SK-N-SH (cell line): Measurements from ENCODE around the gene MTUS2. TPM values are rescaled to one million over a fixed set of nuclear protein-coding genes. Genes with fewer than 3 reads are reported as not detected.

Source experiments
- CTCF ChIA-PET: fragments of 300-600, 350-600 bp; formaldehyde crosslinking; extraction: SDS; loops from one replicate; lab custom pipeline; 2021; lab: Yijun Ruan, JAX
- POLR2A ChIA-PET: fragments of 350-600 bp; sonication (Branson Sonifier 250); formaldehyde crosslinking; extraction: SDS; loops from one replicate; lab custom pipeline; 2020; ENCODE audit warnings: antibody characterized with exemption, inconsistent platforms; lab: Yijun Ruan, JAX
- DNase-seq: peaks from one replicate; pipeline ENCODE4 v3.0.0; 2012
- H2AFZ ChIP-seq: fragments of 200-600 bp; sonication (generic); 2 replicates; pipeline ENCODE4 v1.8.1; 2016; ENCODE audit warnings: antibody characterized with exemption, mild to moderate bottlenecking, low read depth
- H3F3A ChIP-seq: fragments of 200-600 bp; sonication (generic); replicated peaks from 2 replicates; pipeline ENCODE3; 2016; ENCODE audit warnings: antibody characterized with exemption, mild to moderate bottlenecking; ENCODE audit not compliant: insufficient read depth
- H3K27ac ChIP-seq, 2 experiments: fragments of 200-500 bp in 1 of 2; fragments of 200-600 bp in 1 of 2; sonication (Bioruptor generic) in 1 of 2; sonication (generic), shearing (Covaris generic) in 1 of 2; 2 replicates each; pipeline versions ENCODE4 v1.5.1 to v1.6.1; 2014 to 2016; ENCODE audit warnings: low read depth in 2 of 2, inconsistent platforms in 1 of 2, low read length in 1 of 2, mild to moderate bottlenecking in 1 of 2, mixed read lengths in 1 of 2
- H3K27me3 ChIP-seq: fragments of 200-600 bp; sonication (generic), shearing (Covaris generic); 2 replicates; pipeline ENCODE4 v1.6.1; 2016; ENCODE audit warnings: mixed run types; ENCODE audit not compliant: insufficient read depth
- H3K36me3 ChIP-seq, 2 experiments: fragments of 200-500 bp in 1 of 2; fragments of 200-600 bp in 1 of 2; sonication (Bioruptor generic) in 1 of 2; sonication (generic) in 1 of 2; replicated peaks in 1 of 2; 2 replicates each; pipeline versions ENCODE3 to v1.5.1; 2014 to 2016; ENCODE audit warnings: low read length in 1 of 2, mild to moderate bottlenecking in 1 of 2; ENCODE audit not compliant: insufficient read depth in 2 of 2, control insufficient read depth in 1 of 2
- H3K4me1 ChIP-seq, 2 experiments: fragments of 200-500 bp in 1 of 2; fragments of 200-600 bp in 1 of 2; sonication (Bioruptor generic) in 1 of 2; sonication (generic), shearing (Covaris generic) in 1 of 2; 2 replicates each; pipeline versions ENCODE4 v1.5.1 to v1.6.1; 2014 to 2016; ENCODE audit warnings: low read depth in 1 of 2, low read length in 1 of 2, mixed run types in 1 of 2; ENCODE audit not compliant: insufficient read depth in 2 of 2, control insufficient read depth in 1 of 2
- H3K4me2 ChIP-seq: fragments of 200-600 bp; sonication (generic), shearing (Covaris generic); 2 replicates; pipeline ENCODE4 v1.6.1; 2017; ENCODE audit warnings: mixed run types
- H3K4me3 ChIP-seq, 2 experiments: fragments of 200-500 bp in 1 of 2; fragments of 200-600 bp in 1 of 2; sonication (Bioruptor generic) in 1 of 2; sonication (generic), shearing (Covaris generic) in 1 of 2; 2 replicates each; pipeline versions ENCODE4 v1.5.1 to v1.8.1; 2014 to 2016; ENCODE audit warnings: low read depth in 2 of 2, inconsistent platforms in 1 of 2, low read length in 1 of 2, mild to moderate bottlenecking in 1 of 2, mixed read lengths in 1 of 2, moderate library complexity in 1 of 2
- H3K79me2 ChIP-seq: fragments of 200-600 bp; sonication (generic); 2 replicates; pipeline ENCODE4 v1.8.1; 2017; ENCODE audit warnings: mild to moderate bottlenecking; ENCODE audit not compliant: insufficient read depth
- H3K9ac ChIP-seq: fragments of 200-600 bp; sonication (generic); 2 replicates; pipeline ENCODE4 v1.6.1; 2017; ENCODE audit warnings: mixed run types
- H3K9me2 ChIP-seq: fragments of 200-600 bp; sonication (generic); 2 replicates; pipeline ENCODE4 v1.6.1; 2017; ENCODE audit warnings: mixed run types
- H3K9me3 ChIP-seq: fragments of 200-600 bp; sonication (generic); 2 replicates; pipeline ENCODE4 v1.6.1; 2017; ENCODE audit warnings: mixed run types, mild to moderate bottlenecking, moderate library complexity
- H4K20me1 ChIP-seq: fragments of 200-600 bp; sonication (generic); 2 replicates; pipeline ENCODE4 v1.6.1; 2017; ENCODE audit warnings: mild to moderate bottlenecking, mixed run types; ENCODE audit not compliant: insufficient read depth
- CTCF ChIP-seq: fragments of 200-600 bp; sonication (generic); IDR thresholded peaks from 2 replicates; pipeline ENCODE4 v1.6.1; 2017; ENCODE audit warnings: antibody characterized with exemption, mild to moderate bottlenecking, moderate library complexity
- EP300 ChIP-seq, 2 experiments: IDR thresholded peaks; 2 replicates each; pipeline versions ENCODE4 v1.4.0 to v1.6.1; 2012; ENCODE audit warnings: borderline replicate concordance in 1 of 2, low read depth in 1 of 2, low read length in 1 of 2
- EZH2phosphoT487 ChIP-seq: fragments of 200-600 bp; sonication (generic); IDR thresholded peaks from 2 replicates; pipeline ENCODE4 v1.6.1; 2017; ENCODE audit warnings: low read depth, mixed run types, mild to moderate bottlenecking, antibody characterized with exemption, moderate library complexity, borderline replicate concordance
- FOSL2 ChIP-seq: IDR thresholded peaks from 2 replicates; pipeline ENCODE4 v1.4.0; 2012; ENCODE audit warnings: low read depth, mild to moderate bottlenecking, moderate library complexity, borderline replicate concordance
- FOXJ3 ChIP-seq: sonication (generic); formaldehyde crosslinking; IDR thresholded peaks from 2 replicates; pipeline ENCODE4 v1.5.1; 2020; ENCODE audit warnings: mild to moderate bottlenecking, missing genetic modification reagents
- FOXM1 ChIP-seq: IDR thresholded peaks from 2 replicates; pipeline ENCODE4 v1.4.0; 2012; ENCODE audit warnings: low read depth, mild to moderate bottlenecking
- IRF3 ChIP-seq: fragments of 150-350 bp; IDR thresholded peaks from 2 replicates; pipeline ENCODE4 v1.6.1; 2016; ENCODE audit warnings: mild to moderate bottlenecking, low read depth, low read length
- JUND ChIP-seq: IDR thresholded peaks from 2 replicates; pipeline ENCODE4 v1.4.0; 2012
- MEF2A ChIP-seq: IDR thresholded peaks from 2 replicates; pipeline ENCODE4 v1.4.0; 2012; ENCODE audit warnings: low read depth, borderline replicate concordance
- NFIC ChIP-seq: IDR thresholded peaks from 2 replicates; pipeline ENCODE4 v1.4.0; 2012; ENCODE audit warnings: borderline replicate concordance
- NRF1 ChIP-seq: IDR thresholded peaks from 2 replicates; pipeline ENCODE4 v1.6.1; 2012; ENCODE audit warnings: low read depth, mild to moderate bottlenecking, low read length
- PBX3 ChIP-seq: IDR thresholded peaks from 2 replicates; pipeline ENCODE4; 2012
- RAD21 ChIP-seq: IDR thresholded peaks from 2 replicates; pipeline ENCODE4 v1.6.1; 2012; ENCODE audit warnings: mild to moderate bottlenecking, low read length
- RCOR1 ChIP-seq: fragments of 150-350 bp; IDR thresholded peaks from 2 replicates; pipeline ENCODE4 v1.6.1; 2017; ENCODE audit warnings: antibody characterized with exemption, low read length
- RXRA ChIP-seq: IDR thresholded peaks from 2 replicates; pipeline ENCODE4 v1.4.0; 2012; ENCODE audit warnings: low read depth, mild to moderate bottlenecking, borderline replicate concordance
- SMC3 ChIP-seq: IDR thresholded peaks from 2 replicates; pipeline ENCODE4 v1.6.1; 2012; ENCODE audit warnings: low read depth, low read length, improper control_type of control experiment
- TCF12 ChIP-seq: IDR thresholded peaks from 2 replicates; pipeline ENCODE4 v1.4.0; 2012
- TEAD4 ChIP-seq: IDR thresholded peaks from 2 replicates; pipeline ENCODE4 v1.4.0; 2012; ENCODE audit warnings: mild to moderate bottlenecking, borderline replicate concordance; ENCODE audit not compliant: insufficient read depth
- USF1 ChIP-seq: IDR thresholded peaks from 2 replicates; pipeline ENCODE4 v1.4.0; 2012; ENCODE audit warnings: low read depth, borderline replicate concordance
- YY1 ChIP-seq: IDR thresholded peaks from 2 replicates; pipeline ENCODE4 v1.4.0; 2012; ENCODE audit warnings: low read depth, mild to moderate bottlenecking
- ZBTB33 ChIP-seq: IDR thresholded peaks from 2 replicates; pipeline ENCODE4 v1.4.0; 2012; ENCODE audit warnings: low read depth, borderline replicate concordance
- WGBS: methylation state at CpG from one replicate; pipeline ENCODE4 v1.1.6; 2017; ENCODE audit warnings: low lambda C conversion rate; 5-methylcytosine and 5-hydroxymethylcytosine counted together
- polyA plus RNA-seq, 3 experiments: library from polyadenylated mRNA; depleted of rRNA; stranded (reverse); fragments of >200 nt; gene quantifications; 2 replicates each; pipeline ENCODE4 v1.2.3, GENCODE V29; 2012

Gene MTUS2
- polyA plus RNA-seq, 1 of the 3 experiments (the other 2 are of a cell fraction): 1.7 TPM

GRCh38 chr13:29224206-29224605 lies 404.1 kb downstream of the MTUS2 start:
- Histone ChIP-seq H3K4me2 (no peak overlapping the region), H3K27ac (no peak overlapping the region), H3K9me2 (no peaks in the 10 kb centered on the region), H3K79me2 (no peaks in the 10 kb centered on the region), H3K4me3 (no peak overlapping the region), H3K4me1 (no peaks in the 10 kb centered on the region), H3K9me3 (no peaks in the 10 kb centered on the region), H3K9ac (no peak overlapping the region), H3F3A (no peaks in the 10 kb centered on the region), H3K27me3 (peaks cover 3% of the 10 kb centered on the region), H4K20me1 (no peaks in the 10 kb centered on the region), H3K36me3 (no peaks in the 10 kb centered on the region), H2AFZ (no peak overlapping the region)
- CTCF ChIA-PET: interaction anchor here (1.2 kb wide), 1 partner anchor 144 kb away, joined by 3 read pairs; no protein-coding TSS in a partner anchor
- 10% methylated on average over 2 of the region's 2 CpGs for WGBS
- POLR2A ChIA-PET: no interaction called here
- no peak for DNase-seq
- no peak for TF ChIP-seq RCOR1
- no peak for TF ChIP-seq IRF3
- TF ChIP-seq EZH2phosphoT487: no peak
- no peak for TF ChIP-seq RAD21
- TF ChIP-seq RXRA: no peak
- no peak for TF ChIP-seq EP300 (IDR thresholded peaks at IDR 0.05; ENCODE audit: borderline replicate concordance in 1 of 2, low read depth in 1 of 2, low read length in 1 of 2)
- no peak for TF ChIP-seq MEF2A
- TF ChIP-seq NRF1: no peak
- no peak for TF ChIP-seq USF1
- TF ChIP-seq TCF12: no peak
- TF ChIP-seq NFIC: no peak
- TF ChIP-seq ZBTB33: no peak
- no peak for TF ChIP-seq FOSL2

- no peak overlapping the region for H3K4me2 ChIP-seq
- CTCF ChIA-PET: no interaction called here
- H3K9me2 ChIP-seq: no peaks in the 10 kb centered on the region
- DNase-seq: no peak
- peaks cover 3% of the 10 kb centered on the region for H3K27me3 ChIP-seq
- H3K4me3 ChIP-seq: no peak overlapping the region
- POLR2A ChIA-PET: no interaction called here
- H3K9me3 ChIP-seq: no peaks in the 10 kb centered on the region
- H2AFZ ChIP-seq: no peak overlapping the region
- H3K27ac ChIP-seq: no peak overlapping the region
- no peaks in the 10 kb centered on the region for H3F3A ChIP-seq
- H3K4me1 ChIP-seq: no peaks in the 10 kb centered on the region
- H3K9ac ChIP-seq: no peak overlapping the region
- no peaks in the 10 kb centered on the region for H3K36me3 ChIP-seq
- no peaks in the 10 kb centered on the region for H3K79me2 ChIP-seq
- H4K20me1 ChIP-seq: no peaks in the 10 kb centered on the region
- no peak for TF ChIP-seq JUND
- no peak for TF ChIP-seq YY1
- TF ChIP-seq TEAD4: no peak
- TF ChIP-seq IRF3: no peak
- no peak for TF ChIP-seq FOXM1
- TF ChIP-seq RXRA: no peak
- no peak for TF ChIP-seq FOXJ3 (CRISPR knock-in tag)
- TF ChIP-seq PBX3: no peak
- TF ChIP-seq CTCF: no peak
- no peak for TF ChIP-seq SMC3
Measured at GRCh38 chr13:29227576-29227975, 407.4 kb downstream of the MTUS2 start.
